ENCODE data around the gene SMARCD1. TPM values are rescaled to one million over a fixed set of nuclear protein-coding genes. Genes with fewer than 3 reads are reported as not detected.

SMARCD1 gene
- total RNA-seq, 1 donor from 2014 or later, result 108 TPM

- ATAC-seq (ENCODE audit: low read depth), result no peak
- no peaks in the 10 kb centered on the region for H3K27me3 Mint-ChIP-seq
- ChIA-PET CTCF (interaction anchor here (0.8 to 3.0 kb wide), 16 partner anchors 8 to 229 kb away, joined by 3 to 25 read pairs (median 4); partner anchors contain the start of genes CERS5, COX14 and GPD1), POLR2A (interaction anchor here (0.6 to 8.5 kb wide), 6 partner anchors 11 to 427 kb away, joined by 3 to 262 read pairs (median 5); partner anchors contain the start of genes CERS5 and COX14)
- no peak for DNase-seq
- H3K4me3 Mint-ChIP-seq, result no peak overlapping the region
- intact Hi-C loops (cut with micrococcal nuclease), result loop anchor here (1.0 to 5.0 kb wide), 2 partner anchors 39 to 87 kb away; no protein-coding TSS in a partner anchor
- H3K9me3 Mint-ChIP-seq, result no peaks in the 10 kb centered on the region
- TF ChIP-seq CTCF (IDR thresholded peaks at IDR 0.05), result no peak
- H3K4me1 Mint-ChIP-seq, result peaks cover 35% of the 10 kb centered on the region
- peaks cover 61% of the 10 kb centered on the region for H3K36me3 Mint-ChIP-seq (ENCODE audit: low read depth)
- no peak overlapping the region for H3K27ac Mint-ChIP-seq
Measured at GRCh38 chr12:50087995-50088394, 2.9 kb downstream of the SMARCD1 start.

- TF ChIP-seq CTCF (IDR thresholded peaks at IDR 0.05), result no peak
- no peaks in the 10 kb centered on the region for H3K9me3 Mint-ChIP-seq
- intact Hi-C loops (cut with micrococcal nuclease), result loop anchor here (1.0 to 5.0 kb wide), 2 partner anchors 39 to 87 kb away; no protein-coding TSS in a partner anchor
- H3K27ac Mint-ChIP-seq, result peak overlapping the region; percentile 50
- H3K4me3 Mint-ChIP-seq, result peak overlapping the region; percentile 1
- ATAC-seq (ENCODE audit: low read depth) (peak; percentile 15), DNase-seq (no peak)
- ChIA-PET CTCF (interaction anchor here (0.6 to 3.0 kb wide), 18 partner anchors 8 to 163 kb away, joined by 3 to 32 read pairs (median 4); partner anchors contain the start of genes CERS5, COX14 and GPD1), POLR2A (interaction anchor here (0.6 to 8.5 kb wide), 5 partner anchors 12 to 101 kb away, joined by 3 to 262 read pairs (median 6); partner anchors contain the start of genes CERS5 and COX14)
- peaks cover 67% of the 10 kb centered on the region for H3K36me3 Mint-ChIP-seq (ENCODE audit: low read depth)
- no peaks in the 10 kb centered on the region for H3K27me3 Mint-ChIP-seq
- peaks cover 32% of the 10 kb centered on the region for H3K4me1 Mint-ChIP-seq
Measured at GRCh38 chr12:50088577-50089335, 3.6 kb downstream of the SMARCD1 start.

GRCh38 chr12:50089730-50090129 is 4.6 kb downstream of the SMARCD1 start:
- ATAC-seq (ENCODE audit: low read depth), result no peak
- no peak overlapping the region for H3K4me3 Mint-ChIP-seq
- ChIA-PET CTCF (interaction anchor here (0.8 to 3.0 kb wide), 8 partner anchors 11 to 87 kb away, joined by 3 to 32 read pairs (median 5); partner anchors contain the start of gene COX14), POLR2A (interaction anchor here (1.1 to 8.5 kb wide), 3 partner anchors 10 to 20 kb away, joined by 3 to 262 read pairs (median 3); partner anchors contain the start of genes COX14 and GPD1)
- DNase-seq, result no peak
- H3K36me3 Mint-ChIP-seq (ENCODE audit: low read depth), result peaks cover 75% of the 10 kb centered on the region
- H3K27me3 Mint-ChIP-seq, result no peaks in the 10 kb centered on the region
- H3K4me1 Mint-ChIP-seq, result peaks cover 30% of the 10 kb centered on the region
- TF ChIP-seq CTCF (IDR thresholded peaks at IDR 0.05), result no peak
- no peak overlapping the region for H3K27ac Mint-ChIP-seq
- intact Hi-C loops (cut with micrococcal nuclease), result loop anchor here (5.0 kb wide), 1 partner anchor 38 kb away; no protein-coding TSS in a partner anchor
- no peaks in the 10 kb centered on the region for H3K9me3 Mint-ChIP-seq

- ATAC-seq (ENCODE audit: low read depth), result no peak
- Mint-ChIP-seq H3K4me1 (peaks cover 26% of the 10 kb centered on the region), H3K4me3 (no peak overlapping the region), H3K27ac (no peak overlapping the region), H3K9me3 (no peaks in the 10 kb centered on the region), H3K27me3 (no peaks in the 10 kb centered on the region), H3K36me3 (ENCODE audit: low read depth) (peaks cover 78% of the 10 kb centered on the region)
- TF ChIP-seq CTCF (IDR thresholded peaks at IDR 0.05), result no peak
- CTCF ChIA-PET, result interaction anchor here (1.2 to 2.0 kb wide), 4 partner anchors 10 to 42 kb away, joined by 3 to 32 read pairs (median 4); partner anchors contain the start of gene COX14
- intact Hi-C loops (cut with micrococcal nuclease), result no loop called here
- no peak for DNase-seq
- POLR2A ChIA-PET, result interaction anchor here (1.1 to 8.5 kb wide), 3 partner anchors 10 to 19 kb away, joined by 3 to 262 read pairs (median 3); partner anchors contain the start of genes COX14 and GPD1
Measured at GRCh38 chr12:50090391-50090790, 5.2 kb downstream of the SMARCD1 start.

GRCh38 chr12:50097952-50098351 is 12.8 kb downstream of the SMARCD1 start:
- TF ChIP-seq CTCF (IDR thresholded peaks at IDR 0.05), result no peak
- DNase-seq (no peak), ATAC-seq (ENCODE audit: low read depth) (no peak)
- intact Hi-C loops (cut with micrococcal nuclease), result no loop called here
- Mint-ChIP-seq H3K4me3 (no peak overlapping the region), H3K9me3 (no peaks in the 10 kb centered on the region), H3K27ac (no peak overlapping the region), H3K4me1 (peaks cover 3% of the 10 kb centered on the region), H3K27me3 (no peaks in the 10 kb centered on the region), H3K36me3 (ENCODE audit: low read depth) (peaks cover 89% of the 10 kb centered on the region)
- CTCF ChIA-PET, result no interaction called here
- POLR2A ChIA-PET, result no interaction called here
